ENCODE results near the gene IQSEC2.

The IQSEC2 gene

GRCh38 chrX:53247928-53248327, 33.5 kb downstream of the IQSEC2 start:
- CTCF ChIA-PET, result interaction anchor here (0.5 to 3.8 kb wide), 3 partner anchors 9 to 36 kb away, joined by 4 to 24 read pairs (median 12); no protein-coding TSS in a partner anchor
- TF ChIP-seq ZNF544 (tag by site-specific recombination; IDR thresholded peaks at IDR 0.05) (no peak), BCL11A (tag by site-specific recombination; IDR thresholded peaks at IDR 0.05; ENCODE audit: low read depth) (no peak), ZNF175 (tag by site-specific recombination; IDR thresholded peaks at IDR 0.05) (no peak), ZNF514 (tag by site-specific recombination; IDR thresholded peaks at IDR 0.05) (no peak), MYNN (tag by site-specific recombination; IDR thresholded peaks at IDR 0.05; ENCODE audit: borderline replicate concordance) (no peak), ZNF280D (tag by site-specific recombination; IDR thresholded peaks at IDR 0.05) (no peak), ZNF513 (tag by site-specific recombination; IDR thresholded peaks at IDR 0.05) (no peak), ZNF19 (tag by site-specific recombination; IDR thresholded peaks at IDR 0.05; ENCODE audit: low read depth) (no peak), REST (tag by site-specific recombination; IDR thresholded peaks at IDR 0.05) (no peak)
- Histone ChIP-seq H3K9me3 (ENCODE audit: control insufficient read depth, insufficient read depth, low read depth, low read length) (no peaks in the 10 kb centered on the region), H3K36me3 (ENCODE audit: control insufficient read depth in 2 of 2, insufficient read depth in 1 of 2, low read length in 2 of 2) (peaks cover 0 to 32% of the 10 kb centered on the region in 2 experiments; a peak in 2 of 3 replicates), H3K4me1 (ENCODE audit: control insufficient read depth, insufficient read depth, low read length) (no peaks in the 10 kb centered on the region), H3K4me3 (ENCODE audit: low read depth, low read length) (no peak overlapping the region), H3K27ac (ENCODE audit: extremely low read depth, low read depth, low read length) (no peak overlapping the region)
- POLR2A ChIA-PET, result no interaction called here

GRCh38 chrX:53246231-53246630, 35.2 kb downstream of the IQSEC2 start:
- no peaks in the 10 kb centered on the region for H3K4me1 ChIP-seq (ENCODE audit: control insufficient read depth, insufficient read depth, low read length)
- POLR2A ChIA-PET, result interaction anchor here (0.6 kb wide), 1 partner anchor 21 kb away, joined by 5 read pairs; the partner anchor contains the start of gene KDM5C
- H3K36me3 ChIP-seq (ENCODE audit: control insufficient read depth in 2 of 2, insufficient read depth in 1 of 2, low read length in 2 of 2), result peaks cover 1 to 38% of the 10 kb centered on the region in 2 experiments; a peak in 2 of 3 replicates
- no peak overlapping the region for H3K4me3 ChIP-seq (ENCODE audit: low read depth, low read length)
- H3K9me3 ChIP-seq (ENCODE audit: control insufficient read depth, insufficient read depth, low read depth, low read length), result no peaks in the 10 kb centered on the region
- CTCF ChIA-PET, result interaction anchor here (1.1 to 3.8 kb wide), 6 partner anchors 8 to 66 kb away, joined by 3 to 24 read pairs (median 6); no protein-coding TSS in a partner anchor
- no peak overlapping the region for H3K27ac ChIP-seq (ENCODE audit: extremely low read depth, low read depth, low read length)
- TF ChIP-seq ZNF677 (tag by site-specific recombination; IDR thresholded peaks at IDR 0.05) (no peak), ZIC2 (tag by site-specific recombination; IDR thresholded peaks at IDR 0.05) (no peak), ZBTB6 (tag by site-specific recombination; IDR thresholded peaks at IDR 0.05) (no peak), ZNF148 (tag by site-specific recombination; IDR thresholded peaks at IDR 0.05; ENCODE audit: borderline replicate concordance) (no peak), ZBTB17 (tag by site-specific recombination; IDR thresholded peaks at IDR 0.05) (no peak), YY2 (tag by site-specific recombination; IDR thresholded peaks at IDR 0.05) (no peak), ZNF776 (tag by site-specific recombination; IDR thresholded peaks at IDR 0.05; ENCODE audit: borderline replicate concordance) (no peak), KLF1 (tag by site-specific recombination; IDR thresholded peaks at IDR 0.05) (no peak), ZNF221 (tag by site-specific recombination; IDR thresholded peaks at IDR 0.05; ENCODE audit: borderline replicate concordance) (no peak), ZNF501 (tag by site-specific recombination; IDR thresholded peaks at IDR 0.05) (no peak), ZNF341 (tag by site-specific recombination; IDR thresholded peaks at IDR 0.05; ENCODE audit: low read depth) (no peak), ZNF768 (tag by site-specific recombination; IDR thresholded peaks at IDR 0.05) (no peak), KLF10 (tag by site-specific recombination; IDR thresholded peaks at IDR 0.05) (no peak), ZSCAN23 (tag by site-specific recombination; IDR thresholded peaks at IDR 0.05) (no peak), ZNF843 (tag by site-specific recombination; IDR thresholded peaks at IDR 0.05) (no peak)
